Body of pancreas (tissue), 4 donors: ENCODE measurements around the gene VWF. TPM values are rescaled to one million over a fixed set of nuclear protein-coding genes. Genes with fewer than 3 reads are reported as not detected.
A peak's percentile ranks its signal among the peaks of the same experiment; 100 is the strongest.

Experiments used
- ATAC-seq: fragments of 150-250 bp; one replicate; pipeline ENCODE4 v1.9.1; 2016
- DNase-seq, 4 donors: peaks; one replicate each; pipeline ENCODE4 v3.0.0-alpha.2; 2019
- H3K27ac ChIP-seq, 4 donors: fragments of 200-600 bp; sonication (generic); 1 replicate in 3 of 4; 2 replicates in 1 of 4; pipeline versions ENCODE4 v1.5.1 to v1.6.1; 2016 to 2019; ENCODE audit warnings: mild to moderate bottlenecking in 1 of 4, mixed read lengths in 1 of 4, moderate library complexity in 1 of 4
- H3K27me3 ChIP-seq, 2 donors: fragments of 200-600 bp; sonication (generic); one replicate each; pipeline ENCODE4 v1.6.0; 2016; ENCODE audit warnings: mild to moderate bottlenecking in 1 of 2
- H3K36me3 ChIP-seq, 2 donors: fragments of 200-600 bp; sonication (generic); replicated peaks in 1 of 2; 2 replicates each; pipeline ENCODE4 v1.5.1; 2016; ENCODE audit warnings: low read depth in 2 of 2; ENCODE audit not compliant: insufficient read depth in 1 of 2
- H3K4me1 ChIP-seq: fragments of 200-600 bp; sonication (generic); one replicate; pipeline ENCODE4 v1.6.0; 2016
- H3K4me3 ChIP-seq, 2 donors: fragments of 200-600 bp; sonication (generic); 1 replicate in 1 of 2; 2 replicates in 1 of 2; pipeline ENCODE4 v1.5.1; 2016 to 2019
- H3K9me3 ChIP-seq, 3 donors: fragments of 200-600 bp; sonication (generic); 1 replicate in 2 of 3; 2 replicates in 1 of 3; pipeline ENCODE4 v1.5.1; 2016
- POLR2A ChIP-seq, 3 donors: fragments of 450-650 bp; IDR thresholded peaks; one replicate each; pipeline ENCODE4 v1.6.1; 2016; ENCODE audit warnings: antibody characterized with exemption in 3 of 3, mild to moderate bottlenecking in 2 of 3
- WGBS, 2 donors: methylation state at CpG; one replicate each; pipeline ENCODE4 v1.1.5; 2017; 5-methylcytosine and 5-hydroxymethylcytosine counted together
- intact Hi-C: fragments of 100-400 bp; cut with DNase I; formaldehyde crosslinking; loops from one replicate; pipeline ENCODE4 v1.15.1; 2023
- total RNA-seq, 2 donors: library from RNA; depleted of rRNA; stranded (reverse); fragments of >200 nt; gene quantifications; one replicate each; pipeline ENCODE4 v1.1.0, GENCODE V29; 2016
- TF ChIP-seq, protein P1 (sequence below), 7 experiments: fragments of 450-650 bp in 4 of 7; fragments of 200-600 bp in 3 of 7; sonication (generic) in 3 of 7; IDR thresholded peaks; one replicate each; pipeline ENCODE4 v1.5.1; 2016 to 2019; ENCODE audit warnings: antibody characterized with exemption in 7 of 7

The VWF gene
- total RNA-seq, result 10 to 100 TPM; 76.1 to 78.1 TPM

DNA sequence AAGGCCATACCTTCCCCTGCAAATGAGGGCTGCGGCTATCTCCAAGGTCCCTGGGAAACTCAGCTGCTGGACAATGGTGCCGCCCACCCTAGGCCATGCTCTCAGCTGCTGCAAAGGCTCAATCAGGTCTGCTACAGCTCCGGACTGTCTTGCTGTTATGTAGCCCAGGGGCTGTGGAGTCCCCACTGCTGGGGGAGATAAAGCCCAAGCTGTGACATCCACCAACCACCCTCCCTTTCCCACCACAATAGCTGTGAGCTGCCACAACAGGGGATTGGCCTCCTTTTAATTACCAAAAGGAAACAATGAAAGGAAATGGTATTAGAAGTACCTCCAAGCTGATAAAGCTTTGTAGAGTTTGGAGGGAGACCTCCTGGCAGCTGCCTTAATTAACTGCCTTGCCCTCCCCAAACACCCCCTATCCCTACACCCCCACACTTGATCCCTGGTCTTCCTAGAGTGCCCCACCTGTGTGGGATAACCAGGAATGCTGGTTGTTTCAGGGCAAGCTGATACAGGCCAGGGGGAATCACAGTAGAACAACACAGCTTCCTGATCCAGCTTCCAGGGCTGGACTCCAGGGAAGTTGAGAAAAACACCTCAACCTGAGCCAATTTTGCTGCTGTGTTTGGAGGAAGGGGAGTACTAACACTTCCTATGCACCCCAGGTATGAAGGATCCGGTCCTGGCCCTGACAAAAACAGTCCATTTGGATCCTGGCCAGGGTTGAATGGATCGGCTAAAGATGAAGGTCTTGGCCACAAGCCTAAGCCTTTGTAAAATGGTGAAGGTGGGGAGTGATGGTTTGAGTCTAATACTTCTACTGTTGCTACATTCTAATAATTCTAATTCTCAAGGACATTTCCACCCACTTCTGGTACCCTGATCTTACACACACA is at the start of gene VWF:
TSS of gene VWF (minus strand) at position 260 of the 899 bp plus-strand sequence. CDS start 1,474 bp downstream, outside the sequence.
- 45 to 49% methylated on average over 4 to 5 of the region's 5 CpGs for WGBS, 2 donors
- Histone ChIP-seq H3K27me3 (no peaks in the 10 kb centered on the region), H3K36me3 (no peaks in the 10 kb centered on the region), H3K9me3 (no peaks in the 10 kb centered on the region), H3K4me3 (no peak within 1 kb of the TSS), H3K27ac (peak within 1 kb of the TSS in 3 of 4 donors; percentile 16 to 39 (median 37)), H3K4me1 (no peaks in the 10 kb centered on the region)
- intact Hi-C loops, result no loop called here
- peak in 2 of 3 donors; percentile 40 for TF ChIP-seq POLR2A (IDR thresholded peaks at IDR 0.05)
- TF ChIP-seq, protein P1, sequence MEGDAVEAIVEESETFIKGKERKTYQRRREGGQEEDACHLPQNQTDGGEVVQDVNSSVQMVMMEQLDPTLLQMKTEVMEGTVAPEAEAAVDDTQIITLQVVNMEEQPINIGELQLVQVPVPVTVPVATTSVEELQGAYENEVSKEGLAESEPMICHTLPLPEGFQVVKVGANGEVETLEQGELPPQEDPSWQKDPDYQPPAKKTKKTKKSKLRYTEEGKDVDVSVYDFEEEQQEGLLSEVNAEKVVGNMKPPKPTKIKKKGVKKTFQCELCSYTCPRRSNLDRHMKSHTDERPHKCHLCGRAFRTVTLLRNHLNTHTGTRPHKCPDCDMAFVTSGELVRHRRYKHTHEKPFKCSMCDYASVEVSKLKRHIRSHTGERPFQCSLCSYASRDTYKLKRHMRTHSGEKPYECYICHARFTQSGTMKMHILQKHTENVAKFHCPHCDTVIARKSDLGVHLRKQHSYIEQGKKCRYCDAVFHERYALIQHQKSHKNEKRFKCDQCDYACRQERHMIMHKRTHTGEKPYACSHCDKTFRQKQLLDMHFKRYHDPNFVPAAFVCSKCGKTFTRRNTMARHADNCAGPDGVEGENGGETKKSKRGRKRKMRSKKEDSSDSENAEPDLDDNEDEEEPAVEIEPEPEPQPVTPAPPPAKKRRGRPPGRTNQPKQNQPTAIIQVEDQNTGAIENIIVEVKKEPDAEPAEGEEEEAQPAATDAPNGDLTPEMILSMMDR (IDR thresholded peaks at IDR 0.05), result no peak
- ATAC-seq (peak; percentile 38), DNase-seq (no peak)

- intact Hi-C loops, result no loop called here
- Histone ChIP-seq H3K36me3 (no peaks in the 10 kb centered on the region), H3K4me3 (no peak overlapping the region), H3K27me3 (no peaks in the 10 kb centered on the region), H3K9me3 (no peaks in the 10 kb centered on the region), H3K27ac (no peak overlapping the region), H3K4me1 (no peaks in the 10 kb centered on the region)
- WGBS, 2 donors, result 62 to 74% methylated on average over 4 of the region's 4 CpGs
- no peak for TF ChIP-seq POLR2A (IDR thresholded peaks at IDR 0.05)
- TF ChIP-seq, protein P1 (IDR thresholded peaks at IDR 0.05), result no peak
- no peak for DNase-seq
- no peak for ATAC-seq
These were observed 48.4 kb upstream of the VWF start for GRCh38 chr12:6172862-6173261.

- no peaks in the 10 kb centered on the region for H3K4me1 ChIP-seq
- TF ChIP-seq POLR2A (IDR thresholded peaks at IDR 0.05), result no peak
- TF ChIP-seq, protein P1 (IDR thresholded peaks at IDR 0.05), result no peak
- 83 to 90% methylated on average over 15 of the region's 15 CpGs for WGBS, 2 donors
- DNase-seq, result no peak
- intact Hi-C loops, result no loop called here
- H3K9me3 ChIP-seq, result no peaks in the 10 kb centered on the region
- peak overlapping the region in 1 of 4 donors; percentile 28 for H3K27ac ChIP-seq
- no peak overlapping the region for H3K4me3 ChIP-seq
- H3K27me3 ChIP-seq, result no peaks in the 10 kb centered on the region
- no peaks in the 10 kb centered on the region for H3K36me3 ChIP-seq
- ATAC-seq, result no peak
These were observed 47.6 kb upstream of the VWF start for GRCh38 chr12:6172086-6172485.

GRCh38 chr12:6171409-6172015 is 47.0 kb upstream of the VWF start:
- DNase-seq (peak in 2 of 4 donors; percentile 16 to 31), ATAC-seq (peak; percentile 53)
- Histone ChIP-seq H3K4me1 (no peaks in the 10 kb centered on the region), H3K9me3 (no peaks in the 10 kb centered on the region), H3K27me3 (no peaks in the 10 kb centered on the region), H3K4me3 (no peak overlapping the region), H3K36me3 (no peaks in the 10 kb centered on the region), H3K27ac (no peak overlapping the region)
- TF ChIP-seq, protein P1 (IDR thresholded peaks at IDR 0.05), result no peak
- TF ChIP-seq POLR2A (IDR thresholded peaks at IDR 0.05), result no peak
- 66 to 81% methylated on average over 17 to 20 of the region's 21 CpGs for WGBS, 2 donors
- intact Hi-C loops, result no loop called here
